ENCODE results near the gene PITPNM1. TPM values are rescaled to one million over a fixed set of nuclear protein-coding genes. Genes with fewer than 3 reads are reported as not detected.
"Not testable (repeated sequence)": the region's sequence is repeated elsewhere in the genome, so short reads cannot be mapped to it uniquely, and the experiment has no call there.

Gene PITPNM1
- total RNA-seq = 4.8 and 10.7 TPM in 2 replicates

- peak; percentile 20 for DNase-seq
Measured at GRCh38 chr11:67504950-67505581, at the start of gene PITPNM1. PITPNM1 (minus strand) TSS chr11:67505363; CDS start chr11:67504180, 1,183 bp downstream.

GRCh38 chr11:67551697-67552096 lies 46.5 kb upstream of the PITPNM1 start:
- not testable (repeated sequence) for DNase-seq

GRCh38 chr11:67551127-67551526 lies 46.0 kb upstream of the PITPNM1 start:
- no peak for DNase-seq

GRCh38 chr11:67548555-67549110 lies 43.5 kb upstream of the PITPNM1 start:
- no peak for DNase-seq

GRCh38 chr11:67548112-67548511 lies 42.9 kb upstream of the PITPNM1 start:
- not testable (repeated sequence) for DNase-seq

- DNase-seq = peak; percentile 11
Measured at GRCh38 chr11:67545280-67545679, 40.1 kb upstream of the PITPNM1 start.

GRCh38 chr11:67544616-67545242 lies 39.6 kb upstream of the PITPNM1 start:
- no peak for DNase-seq

GRCh38 chr11:67543585-67543984 lies 38.4 kb upstream of the PITPNM1 start:
- DNase-seq = no peak

- DNase-seq = no peak
Measured at GRCh38 chr11:67542971-67543370, 37.8 kb upstream of the PITPNM1 start.

GRCh38 chr11:67542169-67542568 lies 37.0 kb upstream of the PITPNM1 start:
- DNase-seq = no peak

- no peak for DNase-seq
Measured at GRCh38 chr11:67541198-67541597, 36.0 kb upstream of the PITPNM1 start.

GRCh38 chr11:67539550-67539949 lies 34.4 kb upstream of the PITPNM1 start:
- DNase-seq = no peak

GRCh38 chr11:67538823-67539505 lies 33.8 kb upstream of the PITPNM1 start:
- DNase-seq = no peak

GRCh38 chr11:67538306-67538705 lies 33.1 kb upstream of the PITPNM1 start:
- DNase-seq = no peak

- no peak for DNase-seq
Measured at GRCh38 chr11:67535561-67535960, 30.4 kb upstream of the PITPNM1 start.

GRCh38 chr11:67534070-67534679 lies 29.0 kb upstream of the PITPNM1 start:
- DNase-seq = no peak

- DNase-seq = no peak
Measured at GRCh38 chr11:67532889-67533288, 27.7 kb upstream of the PITPNM1 start.

GRCh38 chr11:67530282-67530592 lies 25.1 kb upstream of the PITPNM1 start:
- DNase-seq = no peak

GRCh38 chr11:67528376-67528775 lies 23.2 kb upstream of the PITPNM1 start:
- DNase-seq = no peak

GRCh38 chr11:67525275-67525976 lies 20.3 kb upstream of the PITPNM1 start:
- no peak for DNase-seq

GRCh38 chr11:67524480-67524808 lies 19.3 kb upstream of the PITPNM1 start:
- DNase-seq = no peak

- DNase-seq = no peak
Measured at GRCh38 chr11:67523556-67524479, 18.7 kb upstream of the PITPNM1 start.
